GM12864 (cell line): ENCODE measurements around the gene EMP2.
"Not testable (repeated sequence)": the region's sequence is repeated elsewhere in the genome, so short reads cannot be mapped to it uniquely, and the experiment has no call there.

Experiments used
- DNase-seq: peaks from one replicate; pipeline ENCODE4 v3.0.0-alpha.2; 2011; ENCODE audit warnings: low read depth
- H3K4me3 ChIP-seq: 2 replicates; pipeline ENCODE4 v1.5.1; 2011; ENCODE audit warnings: mild to moderate bottlenecking, low read depth, low read length, control low read depth
- TF ChIP-seq, protein P1 (sequence below): IDR thresholded peaks from 2 replicates; pipeline ENCODE4 v1.5.1; 2011; ENCODE audit warnings: low read depth, mild to moderate bottlenecking, moderate library complexity, low read length, control low read depth, inconsistent platforms; ENCODE audit errors: missing control alignments

EMP2 gene, protein sequence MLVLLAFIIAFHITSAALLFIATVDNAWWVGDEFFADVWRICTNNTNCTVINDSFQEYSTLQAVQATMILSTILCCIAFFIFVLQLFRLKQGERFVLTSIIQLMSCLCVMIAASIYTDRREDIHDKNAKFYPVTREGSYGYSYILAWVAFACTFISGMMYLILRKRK

DNA sequence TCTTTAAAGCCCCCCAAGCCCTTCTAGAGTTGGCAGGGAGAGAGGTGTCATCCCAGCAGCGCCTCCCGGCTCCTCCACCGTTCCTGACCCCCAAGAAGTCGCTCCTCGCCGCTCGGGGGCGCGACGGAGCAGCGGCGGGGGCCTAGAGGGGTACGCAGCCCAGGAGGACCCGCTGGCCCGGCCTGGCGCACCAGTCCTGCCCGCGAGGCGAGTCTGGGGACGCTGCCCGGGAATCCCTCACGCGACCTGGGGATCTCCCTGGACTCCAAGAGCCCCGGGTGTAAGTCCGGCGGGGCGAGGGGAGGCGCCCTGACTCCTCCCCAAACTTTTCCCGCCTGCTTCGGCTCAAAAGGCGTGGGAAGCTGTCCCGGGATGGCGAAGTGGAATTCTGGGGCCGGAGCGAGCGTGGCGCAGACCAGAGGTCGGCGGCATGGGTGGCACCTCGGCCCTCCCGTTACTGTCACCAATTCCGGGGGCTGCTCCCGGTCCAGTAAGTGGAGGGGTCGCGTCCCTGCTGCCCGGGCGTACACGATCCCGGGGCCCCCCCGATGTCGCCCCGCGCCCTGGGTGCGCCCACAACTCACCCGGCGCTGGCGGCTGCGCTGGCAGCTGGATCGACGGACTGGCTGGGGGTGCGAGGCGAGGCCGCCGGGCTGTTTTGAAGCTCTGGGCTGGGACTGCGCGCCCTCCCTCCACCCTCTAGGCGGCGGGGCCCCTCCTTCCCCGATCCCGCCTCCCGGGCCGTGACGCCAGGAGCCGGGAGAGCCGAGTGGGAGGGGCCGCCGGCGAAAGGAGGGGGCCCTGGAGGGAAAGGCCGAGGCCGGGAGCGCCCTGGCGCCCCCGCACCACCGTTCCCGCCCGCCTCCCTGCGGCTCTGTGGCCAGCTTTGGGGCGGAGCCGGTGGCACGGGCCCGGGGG, at the start of gene EMP2:
TSS of gene EMP2 (minus strand) at position 634 of the 918 bp plus-strand sequence. CDS start 32,981 bp downstream, outside the sequence.
- peak within 1 kb of the TSS; percentile 19 for H3K4me3 ChIP-seq
- TF ChIP-seq, protein P1, sequence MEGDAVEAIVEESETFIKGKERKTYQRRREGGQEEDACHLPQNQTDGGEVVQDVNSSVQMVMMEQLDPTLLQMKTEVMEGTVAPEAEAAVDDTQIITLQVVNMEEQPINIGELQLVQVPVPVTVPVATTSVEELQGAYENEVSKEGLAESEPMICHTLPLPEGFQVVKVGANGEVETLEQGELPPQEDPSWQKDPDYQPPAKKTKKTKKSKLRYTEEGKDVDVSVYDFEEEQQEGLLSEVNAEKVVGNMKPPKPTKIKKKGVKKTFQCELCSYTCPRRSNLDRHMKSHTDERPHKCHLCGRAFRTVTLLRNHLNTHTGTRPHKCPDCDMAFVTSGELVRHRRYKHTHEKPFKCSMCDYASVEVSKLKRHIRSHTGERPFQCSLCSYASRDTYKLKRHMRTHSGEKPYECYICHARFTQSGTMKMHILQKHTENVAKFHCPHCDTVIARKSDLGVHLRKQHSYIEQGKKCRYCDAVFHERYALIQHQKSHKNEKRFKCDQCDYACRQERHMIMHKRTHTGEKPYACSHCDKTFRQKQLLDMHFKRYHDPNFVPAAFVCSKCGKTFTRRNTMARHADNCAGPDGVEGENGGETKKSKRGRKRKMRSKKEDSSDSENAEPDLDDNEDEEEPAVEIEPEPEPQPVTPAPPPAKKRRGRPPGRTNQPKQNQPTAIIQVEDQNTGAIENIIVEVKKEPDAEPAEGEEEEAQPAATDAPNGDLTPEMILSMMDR, result peak; percentile 10
- no peak for DNase-seq

DNA sequence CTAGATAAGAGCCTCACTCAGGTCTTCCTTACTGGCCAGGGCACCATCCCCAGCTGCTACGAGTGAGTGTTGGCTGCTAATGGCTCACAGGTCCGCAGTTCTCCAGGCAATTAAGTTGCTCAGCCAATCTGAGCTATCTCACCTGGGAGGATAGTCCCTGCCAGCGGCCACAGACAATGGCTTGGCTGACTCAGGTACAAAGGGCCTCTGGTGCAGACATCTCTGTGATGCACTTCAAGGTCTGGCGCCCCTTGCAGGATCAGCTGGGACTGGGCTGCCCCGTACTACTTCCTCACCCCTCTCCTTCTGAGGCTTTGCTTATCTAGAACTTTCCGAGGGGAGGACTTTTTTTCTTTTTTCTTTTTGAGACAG, 49.2 kb upstream of the EMP2 start:
- no peak for DNase-seq

GRCh38 chr16:10625595-10626357, 45.4 kb upstream of the EMP2 start:
- H3K4me3 ChIP-seq, result no peak overlapping the region
- TF ChIP-seq, protein P1, result no peak
- no peak for DNase-seq

More for the DNA sequence above, 49.2 kb upstream of the EMP2 start:
- H3K4me3 ChIP-seq, result no peak overlapping the region
- TF ChIP-seq, protein P1, result no peak

- TF ChIP-seq, protein P1, result no peak
- H3K4me3 ChIP-seq, result no peak overlapping the region
- no peak for DNase-seq
Observed at GRCh38 chr16:10624527-10624926, 44.1 kb upstream of the EMP2 start.

DNA sequence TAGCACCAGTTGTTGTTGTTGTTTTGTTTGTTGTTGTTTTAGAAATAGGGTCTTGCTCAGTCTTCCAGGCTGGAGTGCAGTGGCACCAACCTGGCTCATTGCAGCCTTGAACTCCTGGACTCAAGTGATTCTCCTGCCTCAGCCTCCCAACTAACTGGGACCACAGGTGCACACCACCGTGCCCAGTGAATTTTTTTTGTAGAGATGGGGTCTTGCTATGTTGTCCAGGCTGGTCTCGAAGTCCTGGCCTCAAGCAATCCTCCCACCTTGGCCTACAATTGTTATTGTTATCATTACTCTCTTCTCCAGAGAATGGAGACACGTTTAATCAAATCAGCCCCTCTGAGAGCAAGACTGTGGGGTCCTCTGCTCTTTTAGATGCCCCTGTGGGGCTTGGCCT, 42.7 kb upstream of the EMP2 start:
- no peak overlapping the region for H3K4me3 ChIP-seq
- TF ChIP-seq, protein P1, result no peak
- DNase-seq, result no peak

DNA sequence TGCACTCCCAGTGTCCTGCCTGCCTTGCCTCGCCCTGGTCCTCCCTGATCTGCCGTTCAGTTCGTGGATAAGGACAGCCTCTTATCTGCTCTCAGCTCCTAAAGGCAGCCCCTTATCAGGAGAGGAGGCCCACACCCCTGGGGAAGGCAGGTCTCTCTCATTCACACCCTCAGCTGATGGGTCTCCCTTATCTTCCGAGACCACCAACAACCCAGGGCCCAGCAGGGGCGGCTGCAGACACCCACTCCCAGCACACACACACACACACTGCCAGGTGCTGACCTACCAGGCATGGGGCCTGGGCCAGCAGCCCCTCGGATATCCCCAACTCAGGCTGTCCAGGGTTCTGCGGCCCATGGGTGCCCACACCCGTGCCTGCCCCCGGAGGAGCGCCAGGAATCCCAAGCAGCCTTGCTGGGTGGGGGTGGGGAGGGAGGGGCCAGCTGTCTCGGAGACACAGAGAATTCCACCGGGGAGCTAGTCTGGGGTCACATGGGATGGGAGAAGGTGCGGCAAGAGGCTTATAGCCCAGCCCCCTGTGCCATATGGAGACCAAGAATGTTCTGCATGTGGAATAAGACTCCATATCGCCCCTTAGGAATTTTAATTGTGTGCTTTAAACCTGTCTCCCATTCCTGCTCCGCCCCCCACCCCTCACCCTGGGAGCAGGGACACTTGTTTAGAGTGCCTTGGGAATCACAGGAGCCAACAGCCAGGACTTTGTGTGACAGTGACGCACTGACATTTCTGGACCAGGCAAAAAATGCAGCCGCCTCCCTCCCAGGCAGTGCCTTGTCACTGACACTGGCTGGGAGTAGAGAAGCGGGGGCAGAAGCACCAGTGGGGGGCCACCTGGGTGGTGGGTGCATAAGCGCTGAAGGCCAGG, 41.9 kb upstream of the EMP2 start:
- no peak overlapping the region for H3K4me3 ChIP-seq
- TF ChIP-seq, protein P1, result no peak
- DNase-seq, result no peak

DNA sequence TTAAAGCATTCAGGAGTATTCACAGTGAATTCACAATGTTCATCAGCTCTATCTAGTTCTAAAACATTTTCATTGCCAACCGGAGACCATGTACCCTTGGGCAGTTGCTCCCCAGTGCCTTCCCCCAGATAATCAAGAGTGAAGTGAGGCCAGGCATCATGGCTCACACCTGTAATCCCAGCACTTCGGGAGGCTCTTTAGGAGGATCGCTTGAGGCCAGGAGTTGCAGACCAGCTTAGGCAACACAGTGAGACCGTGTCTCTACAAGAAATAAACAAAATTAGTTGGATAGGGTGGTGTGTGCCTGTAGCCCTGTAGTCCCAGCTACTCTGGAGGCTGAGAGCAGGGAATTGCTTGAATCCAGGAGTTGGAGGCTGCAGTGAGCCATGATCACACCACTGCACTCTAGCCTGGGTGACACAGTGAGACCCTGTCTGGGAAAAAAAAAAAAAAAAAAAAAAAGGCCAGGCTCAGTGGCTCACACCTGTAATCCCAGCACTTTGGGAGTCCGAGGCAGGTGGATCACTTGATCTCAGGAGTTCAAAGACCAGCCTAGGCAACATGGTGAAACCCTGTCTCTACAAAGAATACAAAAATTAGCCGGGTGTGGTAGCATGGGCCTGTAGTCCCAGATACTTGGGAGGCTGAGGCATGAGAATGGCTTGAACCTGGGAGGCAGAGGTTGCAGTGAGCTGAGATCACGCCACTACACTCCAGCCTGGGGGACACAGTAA, 41.0 kb upstream of the EMP2 start:
- not testable (repeated sequence) for DNase-seq, H3K4me3 ChIP-seq
